ENCODE measurements around the gene ANKRD23.
"Not testable (repeated sequence)": the region's sequence is repeated elsewhere in the genome, so short reads cannot be mapped to it uniquely, and the experiment has no call there.

ANKRD23 gene

GRCh38 chr2:96816127-96816835, 27.5 kb downstream of the ANKRD23 start, which contains the start of gene CNNM3:
TSS of gene CNNM3 (plus strand) at chr2:96816268. CDS start at chr2:96816278, 10 bp downstream.
- peak; percentile 77 to 81 for DNase-seq (ENCODE audit: low read depth in 2 of 2)

- DNase-seq (ENCODE audit: low read depth in 2 of 2), result peak; percentile 11 to 13
Observed at GRCh38 chr2:96815326-96816126, 28.3 kb downstream of the ANKRD23 start.

- no peak for DNase-seq (ENCODE audit: low read depth in 2 of 2)
Observed at GRCh38 chr2:96813656-96814055, 30.2 kb downstream of the ANKRD23 start.

- peak; percentile 35 to 54 for DNase-seq (ENCODE audit: low read depth in 2 of 2)
Observed at GRCh38 chr2:96811917-96812316, 31.9 kb downstream of the ANKRD23 start.

GRCh38 chr2:96810783-96811192, 33.0 kb downstream of the ANKRD23 start:
- DNase-seq (ENCODE audit: low read depth in 2 of 2), result no peak

GRCh38 chr2:96809951-96810782, 33.7 kb downstream of the ANKRD23 start:
- no peak for DNase-seq (ENCODE audit: low read depth in 2 of 2)

- DNase-seq (ENCODE audit: low read depth in 2 of 2), result no peak
Observed at GRCh38 chr2:96809216-96809882, 34.5 kb downstream of the ANKRD23 start.

GRCh38 chr2:96808176-96808837, 35.5 kb downstream of the ANKRD23 start:
- DNase-seq (ENCODE audit: low read depth in 2 of 2), result no peak

- DNase-seq (ENCODE audit: low read depth in 2 of 2), result no peak
Observed at GRCh38 chr2:96807127-96807471, 36.7 kb downstream of the ANKRD23 start.

- no peak for DNase-seq (ENCODE audit: low read depth in 2 of 2)
Observed at GRCh38 chr2:96806468-96807126, 37.2 kb downstream of the ANKRD23 start.

GRCh38 chr2:96805946-96806345, 37.9 kb downstream of the ANKRD23 start:
- not testable (repeated sequence) for DNase-seq (ENCODE audit: low read depth in 2 of 2)

- DNase-seq (ENCODE audit: low read depth in 2 of 2), result no peak
Observed at GRCh38 chr2:96804986-96805385, 38.8 kb downstream of the ANKRD23 start.

GRCh38 chr2:96802721-96803120, 41.1 kb downstream of the ANKRD23 start:
- no peak for DNase-seq (ENCODE audit: low read depth in 2 of 2)

- no peak for DNase-seq (ENCODE audit: low read depth in 2 of 2)
Observed at GRCh38 chr2:96801786-96802595, 41.8 kb downstream of the ANKRD23 start.

GRCh38 chr2:96801005-96801785, 42.6 kb downstream of the ANKRD23 start:
- DNase-seq (ENCODE audit: low read depth in 2 of 2), result peak in 1 of 2 experiments; percentile 18

- no peak for DNase-seq (ENCODE audit: low read depth in 2 of 2)
Observed at GRCh38 chr2:96800061-96801004, 43.5 kb downstream of the ANKRD23 start.

GRCh38 chr2:96799623-96799935, 44.2 kb downstream of the ANKRD23 start:
- no peak for DNase-seq (ENCODE audit: low read depth in 2 of 2)

Data from fibroblast of skin of left quadriceps (primary cell).